Muscle of leg (tissue), 11 donors: ENCODE measurements around the gene LMNB1. TPM values are rescaled to one million over a fixed set of nuclear protein-coding genes. Genes with fewer than 3 reads are reported as not detected.
"Not testable (repeated sequence)": the region's sequence is repeated elsewhere in the genome, so short reads cannot be mapped to it uniquely, and the experiment has no call there.

Source experiments
- DNase-seq: peaks from one replicate; pipeline ENCODE4 v3.0.0; 2013
- H3K27ac ChIP-seq: one replicate; pipeline ENCODE4 v1.5.1; 2013; ENCODE audit warnings: mild to moderate bottlenecking, low read length, control low read depth
- H3K27me3 ChIP-seq: one replicate; pipeline ENCODE4 v1.6.1; 2013; ENCODE audit warnings: low read length; ENCODE audit not compliant: control insufficient read depth, insufficient read depth
- H3K36me3 ChIP-seq: one replicate; pipeline ENCODE4 v1.6.1; 2013; ENCODE audit warnings: low read length; ENCODE audit not compliant: control insufficient read depth, insufficient read depth
- H3K4me1 ChIP-seq: one replicate; pipeline ENCODE4 v1.6.1; 2013; ENCODE audit warnings: low read length; ENCODE audit not compliant: control insufficient read depth, insufficient read depth
- H3K4me3 ChIP-seq: one replicate; pipeline ENCODE4 v1.5.1; 2013; ENCODE audit warnings: low read length, control low read depth
- H3K9me3 ChIP-seq: replicated peaks from 2 replicates; pipeline ENCODE4 v1.6.1; 2013; ENCODE audit warnings: low read depth, low read length; ENCODE audit not compliant: control insufficient read depth
- WGBS: methylation state at CpG from one replicate; pipeline ENCODE4 v1.1.5; 2013; ENCODE audit warnings: missing lambda C conversion rate; ENCODE audit not compliant: insufficient coverage; 5-methylcytosine and 5-hydroxymethylcytosine counted together
- polyA plus RNA-seq, 8 donors: library from polyadenylated mRNA; unstranded; fragments of 120-200 nt; gene quantifications; one replicate each; pipeline versions ENCODE4 v1.2.1 to v1.2.3, GENCODE V29; 2013; ENCODE audit warnings: inconsistent platforms in 1 of 8, low replicate concordance in 1 of 8; ENCODE audit not compliant: insufficient read length in 8 of 8, insufficient read depth in 1 of 8
- total RNA-seq: library from RNA; stranded (reverse); fragments of 120-200 nt; gene quantifications from one replicate; pipeline ENCODE4 v1.2.4, GENCODE V29; 2013

The LMNB1 gene
- total and polyA plus RNA-seq, 9 donors = 32.4 to 78.7 (median 53.0) TPM

- Histone ChIP-seq H3K36me3 (no peaks in the 10 kb centered on the region), H3K4me1 (peaks cover 13% of the 10 kb centered on the region), H3K9me3 (no peaks in the 10 kb centered on the region), H3K27me3 (no peaks in the 10 kb centered on the region), H3K4me3 (peak overlapping the region; percentile 97), H3K27ac (peak overlapping the region; percentile 98)
- DNase-seq = peak; percentile 75
- WGBS = under 1% methylated on average over 93 of the region's 93 CpGs
Observed at GRCh38 chr5:126777257-126777974, 480 bp downstream of the LMNB1 start.

- Histone ChIP-seq H3K9me3 (no peaks in the 10 kb centered on the region), H3K27me3 (no peaks in the 10 kb centered on the region), H3K27ac (peak overlapping the region; percentile 98), H3K4me3 (peak overlapping the region; percentile 97), H3K4me1 (peaks cover 13% of the 10 kb centered on the region), H3K36me3 (no peaks in the 10 kb centered on the region)
- WGBS = 0% methylated on average over 63 of the region's 66 CpGs
- peak; percentile 96 for DNase-seq
Observed at GRCh38 chr5:126777975-126778674, 1.2 kb downstream of the LMNB1 start.

- Histone ChIP-seq H3K36me3 (no peaks in the 10 kb centered on the region), H3K4me1 (peaks cover 13% of the 10 kb centered on the region), H3K9me3 (no peaks in the 10 kb centered on the region), H3K27ac (peak overlapping the region; percentile 98), H3K4me3 (peak overlapping the region; percentile 97), H3K27me3 (no peaks in the 10 kb centered on the region)
- DNase-seq = peak; percentile 26
- 2% methylated on average over 5 of the region's 17 CpGs for WGBS
Observed at GRCh38 chr5:126778675-126779403, 1.9 kb downstream of the LMNB1 start.

GRCh38 chr5:126780165-126780827 lies 3.4 kb downstream of the LMNB1 start:
- Histone ChIP-seq H3K9me3 (no peaks in the 10 kb centered on the region), H3K36me3 (no peaks in the 10 kb centered on the region), H3K4me1 (peaks cover 13% of the 10 kb centered on the region), H3K4me3 (no peak overlapping the region), H3K27ac (no peak overlapping the region), H3K27me3 (no peaks in the 10 kb centered on the region)
- WGBS = 17% methylated on average over 3 of the region's 7 CpGs
- peak; percentile 86 for DNase-seq

GRCh38 chr5:126788409-126788808 lies 11.5 kb downstream of the LMNB1 start:
- not testable (repeated sequence) for H3K4me1 ChIP-seq, H3K27me3 ChIP-seq, H3K4me3 ChIP-seq, DNase-seq, H3K9me3 ChIP-seq, H3K36me3 ChIP-seq, H3K27ac ChIP-seq
- 96% methylated on average over 4 of the region's 7 CpGs for WGBS

GRCh38 chr5:126793097-126793496 lies 16.2 kb downstream of the LMNB1 start:
- WGBS = 92% methylated on average over 1 of the region's 3 CpGs
- Histone ChIP-seq H3K4me3 (no peak overlapping the region), H3K27ac (no peak overlapping the region), H3K9me3 (no peaks in the 10 kb centered on the region), H3K4me1 (no peaks in the 10 kb centered on the region), H3K27me3 (no peaks in the 10 kb centered on the region), H3K36me3 (no peaks in the 10 kb centered on the region)
- DNase-seq = no peak

- not testable (repeated sequence) for H3K27ac ChIP-seq, H3K4me3 ChIP-seq, H3K27me3 ChIP-seq, DNase-seq, H3K9me3 ChIP-seq, H3K36me3 ChIP-seq, H3K4me1 ChIP-seq
- 96% methylated on average over 4 of the region's 9 CpGs for WGBS
Observed at GRCh38 chr5:126793648-126794047, 16.7 kb downstream of the LMNB1 start.

- no peaks in the 10 kb centered on the region for H3K27me3 ChIP-seq
- 51% methylated on average over 3 of the region's 6 CpGs for WGBS
- DNase-seq = no peak
- no peak overlapping the region for H3K4me3 ChIP-seq
- no peaks in the 10 kb centered on the region for H3K9me3 ChIP-seq
- no peak overlapping the region for H3K27ac ChIP-seq
- no peaks in the 10 kb centered on the region for H3K4me1 ChIP-seq
- no peaks in the 10 kb centered on the region for H3K36me3 ChIP-seq
Observed at GRCh38 chr5:126794157-126794828, 17.4 kb downstream of the LMNB1 start.

- no peak for DNase-seq
- Histone ChIP-seq H3K9me3 (no peaks in the 10 kb centered on the region), H3K36me3 (peaks cover 3% of the 10 kb centered on the region), H3K4me1 (no peaks in the 10 kb centered on the region), H3K27ac (no peak overlapping the region), H3K27me3 (no peaks in the 10 kb centered on the region), H3K4me3 (no peak overlapping the region)
- no CpG with 5 or more reads among the region's 1 CpG for WGBS
Observed at GRCh38 chr5:126799780-126800179, 22.8 kb downstream of the LMNB1 start.
